SK-N-SH (cell line): ENCODE measurements around the gene STRN3. TPM values are rescaled to one million over a fixed set of nuclear protein-coding genes. Genes with fewer than 3 reads are reported as not detected.

Experiments
- CTCF ChIA-PET: fragments of 300-600, 350-600 bp; formaldehyde crosslinking; extraction: SDS; loops from one replicate; lab custom pipeline; 2021; lab: Yijun Ruan, JAX
- POLR2A ChIA-PET: fragments of 350-600 bp; sonication (Branson Sonifier 250); formaldehyde crosslinking; extraction: SDS; loops from one replicate; lab custom pipeline; 2020; ENCODE audit warnings: antibody characterized with exemption, inconsistent platforms; lab: Yijun Ruan, JAX
- DNase-seq: peaks from one replicate; pipeline ENCODE4 v3.0.0; 2012
- H2AFZ ChIP-seq: fragments of 200-600 bp; sonication (generic); 2 replicates; pipeline ENCODE4 v1.8.1; 2016; ENCODE audit warnings: antibody characterized with exemption, mild to moderate bottlenecking, low read depth
- H3F3A ChIP-seq: fragments of 200-600 bp; sonication (generic); replicated peaks from 2 replicates; pipeline ENCODE3; 2016; ENCODE audit warnings: antibody characterized with exemption, mild to moderate bottlenecking; ENCODE audit not compliant: insufficient read depth
- H3K27ac ChIP-seq, 2 experiments: fragments of 200-500 bp in 1 of 2; fragments of 200-600 bp in 1 of 2; sonication (Bioruptor generic) in 1 of 2; sonication (generic), shearing (Covaris generic) in 1 of 2; 2 replicates each; pipeline versions ENCODE4 v1.5.1 to v1.6.1; 2014 to 2016; ENCODE audit warnings: low read depth in 2 of 2, inconsistent platforms in 1 of 2, low read length in 1 of 2, mild to moderate bottlenecking in 1 of 2, mixed read lengths in 1 of 2
- H3K27me3 ChIP-seq: fragments of 200-600 bp; sonication (generic), shearing (Covaris generic); 2 replicates; pipeline ENCODE4 v1.6.1; 2016; ENCODE audit warnings: mixed run types; ENCODE audit not compliant: insufficient read depth
- H3K36me3 ChIP-seq, 2 experiments: fragments of 200-500 bp in 1 of 2; fragments of 200-600 bp in 1 of 2; sonication (Bioruptor generic) in 1 of 2; sonication (generic) in 1 of 2; replicated peaks in 1 of 2; 2 replicates each; pipeline versions ENCODE3 to v1.5.1; 2014 to 2016; ENCODE audit warnings: low read length in 1 of 2, mild to moderate bottlenecking in 1 of 2; ENCODE audit not compliant: insufficient read depth in 2 of 2, control insufficient read depth in 1 of 2
- H3K4me1 ChIP-seq, 2 experiments: fragments of 200-500 bp in 1 of 2; fragments of 200-600 bp in 1 of 2; sonication (Bioruptor generic) in 1 of 2; sonication (generic), shearing (Covaris generic) in 1 of 2; 2 replicates each; pipeline versions ENCODE4 v1.5.1 to v1.6.1; 2014 to 2016; ENCODE audit warnings: low read depth in 1 of 2, low read length in 1 of 2, mixed run types in 1 of 2; ENCODE audit not compliant: insufficient read depth in 2 of 2, control insufficient read depth in 1 of 2
- H3K4me2 ChIP-seq: fragments of 200-600 bp; sonication (generic), shearing (Covaris generic); 2 replicates; pipeline ENCODE4 v1.6.1; 2017; ENCODE audit warnings: mixed run types
- H3K4me3 ChIP-seq, 2 experiments: fragments of 200-500 bp in 1 of 2; fragments of 200-600 bp in 1 of 2; sonication (Bioruptor generic) in 1 of 2; sonication (generic), shearing (Covaris generic) in 1 of 2; 2 replicates each; pipeline versions ENCODE4 v1.5.1 to v1.8.1; 2014 to 2016; ENCODE audit warnings: low read depth in 2 of 2, inconsistent platforms in 1 of 2, low read length in 1 of 2, mild to moderate bottlenecking in 1 of 2, mixed read lengths in 1 of 2, moderate library complexity in 1 of 2
- H3K79me2 ChIP-seq: fragments of 200-600 bp; sonication (generic); 2 replicates; pipeline ENCODE4 v1.8.1; 2017; ENCODE audit warnings: mild to moderate bottlenecking; ENCODE audit not compliant: insufficient read depth
- H3K9ac ChIP-seq: fragments of 200-600 bp; sonication (generic); 2 replicates; pipeline ENCODE4 v1.6.1; 2017; ENCODE audit warnings: mixed run types
- H3K9me2 ChIP-seq: fragments of 200-600 bp; sonication (generic); 2 replicates; pipeline ENCODE4 v1.6.1; 2017; ENCODE audit warnings: mixed run types
- H3K9me3 ChIP-seq: fragments of 200-600 bp; sonication (generic); 2 replicates; pipeline ENCODE4 v1.6.1; 2017; ENCODE audit warnings: mixed run types, mild to moderate bottlenecking, moderate library complexity
- H4K20me1 ChIP-seq: fragments of 200-600 bp; sonication (generic); 2 replicates; pipeline ENCODE4 v1.6.1; 2017; ENCODE audit warnings: mild to moderate bottlenecking, mixed run types; ENCODE audit not compliant: insufficient read depth
- EZH2phosphoT487 ChIP-seq: fragments of 200-600 bp; sonication (generic); IDR thresholded peaks from 2 replicates; pipeline ENCODE4 v1.6.1; 2017; ENCODE audit warnings: low read depth, mixed run types, mild to moderate bottlenecking, antibody characterized with exemption, moderate library complexity, borderline replicate concordance
- FOSL2 ChIP-seq: IDR thresholded peaks from 2 replicates; pipeline ENCODE4 v1.4.0; 2012; ENCODE audit warnings: low read depth, mild to moderate bottlenecking, moderate library complexity, borderline replicate concordance
- FOXJ3 ChIP-seq: sonication (generic); formaldehyde crosslinking; IDR thresholded peaks from 2 replicates; pipeline ENCODE4 v1.5.1; 2020; ENCODE audit warnings: mild to moderate bottlenecking, missing genetic modification reagents
- FOXM1 ChIP-seq: IDR thresholded peaks from 2 replicates; pipeline ENCODE4 v1.4.0; 2012; ENCODE audit warnings: low read depth, mild to moderate bottlenecking
- GABPA ChIP-seq: IDR thresholded peaks from 2 replicates; pipeline ENCODE4 v1.4.0; 2012; ENCODE audit warnings: low read depth, mild to moderate bottlenecking
- GATA2 ChIP-seq: sonication (generic); formaldehyde crosslinking; IDR thresholded peaks from 2 replicates; pipeline ENCODE4 v1.5.0; 2020; ENCODE audit warnings: mild to moderate bottlenecking, missing genetic modification reagents
- NFIC ChIP-seq: IDR thresholded peaks from 2 replicates; pipeline ENCODE4 v1.4.0; 2012; ENCODE audit warnings: borderline replicate concordance
- POLR2AphosphoS5 ChIP-seq: IDR thresholded peaks from 2 replicates; pipeline ENCODE4 v1.6.1; 2012; ENCODE audit warnings: low read depth, low read length
- RAD21 ChIP-seq: IDR thresholded peaks from 2 replicates; pipeline ENCODE4 v1.6.1; 2012; ENCODE audit warnings: mild to moderate bottlenecking, low read length
- RCOR1 ChIP-seq: fragments of 150-350 bp; IDR thresholded peaks from 2 replicates; pipeline ENCODE4 v1.6.1; 2017; ENCODE audit warnings: antibody characterized with exemption, low read length
- RFX5 ChIP-seq: IDR thresholded peaks from 2 replicates; pipeline ENCODE4 v1.6.1; 2012; ENCODE audit warnings: mild to moderate bottlenecking, improper control_type of control experiment, low read length
- RXRA ChIP-seq: IDR thresholded peaks from 2 replicates; pipeline ENCODE4 v1.4.0; 2012; ENCODE audit warnings: low read depth, mild to moderate bottlenecking, borderline replicate concordance
- SIN3A ChIP-seq: IDR thresholded peaks from 2 replicates; pipeline ENCODE4 v1.6.1; 2012; ENCODE audit warnings: low read depth, mild to moderate bottlenecking, low read length, moderate library complexity, borderline replicate concordance
- USF2 ChIP-seq: fragments of 150-350 bp; IDR thresholded peaks from 2 replicates; pipeline ENCODE4 v1.6.1; 2017; ENCODE audit warnings: antibody characterized with exemption, low read length, low read depth, borderline replicate concordance
- WGBS: methylation state at CpG from one replicate; pipeline ENCODE4 v1.1.6; 2017; ENCODE audit warnings: low lambda C conversion rate; 5-methylcytosine and 5-hydroxymethylcytosine counted together
- polyA plus RNA-seq, 3 experiments: library from polyadenylated mRNA; depleted of rRNA; stranded (reverse); fragments of >200 nt; gene quantifications; 2 replicates each; pipeline ENCODE4 v1.2.3, GENCODE V29; 2012
- TF ChIP-seq, protein P1 (sequence below): IDR thresholded peaks from 2 replicates; pipeline ENCODE4 v1.4.0; 2012; ENCODE audit warnings: low read depth, borderline replicate concordance
- TF ChIP-seq, protein P2 (sequence below): IDR thresholded peaks from 2 replicates; pipeline ENCODE4 v1.6.1; 2012; ENCODE audit warnings: mild to moderate bottlenecking, low read depth, low read length, moderate library complexity
- TF ChIP-seq, protein P3 (sequence below): IDR thresholded peaks from 2 replicates; pipeline ENCODE4 v1.4.0; 2012; ENCODE audit warnings: low read depth, borderline replicate concordance

The STRN3 gene
- polyA plus RNA-seq, 1 of the 3 experiments (the other 2 are of a cell fraction) = 7.2 TPM

DNA sequence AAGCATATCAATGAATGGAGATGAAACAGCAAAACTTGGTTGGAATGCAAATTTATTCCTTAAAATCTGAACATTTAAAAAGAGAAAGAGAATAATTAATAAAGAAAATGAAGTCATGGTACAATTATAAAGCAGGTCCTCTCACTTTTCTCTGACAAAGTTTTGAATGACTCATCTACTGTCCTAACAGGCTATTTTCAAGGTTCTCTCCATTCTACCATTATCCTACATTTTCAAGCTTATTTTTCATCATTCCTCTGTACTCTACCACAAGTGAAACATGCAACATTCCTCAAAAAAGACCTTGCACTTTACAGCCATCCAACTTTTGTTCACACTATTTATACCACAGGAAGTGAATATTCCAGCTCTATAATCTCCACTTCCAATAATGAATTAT, 37.7 kb downstream of the STRN3 start:
- Histone ChIP-seq H2AFZ (no peak overlapping the region), H3K4me1 (peaks cover 0 to 6% of the 10 kb centered on the region in 2 experiments; a peak in 1 of 4 replicates), H3K27ac (peak overlapping the region; percentile 8 to 47; a peak in 2 of 4 replicates), H3K79me2 (peaks cover 99% of the 10 kb centered on the region), H3K9me3 (no peaks in the 10 kb centered on the region), H3K36me3 (no peaks in the 10 kb centered on the region), H3K27me3 (no peaks in the 10 kb centered on the region), H3F3A (peaks cover 17% of the 10 kb centered on the region), H3K9me2 (no peaks in the 10 kb centered on the region), H4K20me1 (peaks cover 83% of the 10 kb centered on the region), H3K9ac (no peak overlapping the region), H3K4me3 (no peak overlapping the region), H3K4me2 (no peak overlapping the region; the same call in 1 of the 2 replicates)
- no peak for DNase-seq
- ChIA-PET CTCF (interaction anchor here (1.9 kb wide), 1 partner anchor 9 kb away, joined by 5 read pairs; no protein-coding TSS in a partner anchor), POLR2A (no interaction called here)
- peak; percentile 15; the same call in 1 of the 2 replicates for TF ChIP-seq FOSL2
- TF ChIP-seq, protein P1, sequence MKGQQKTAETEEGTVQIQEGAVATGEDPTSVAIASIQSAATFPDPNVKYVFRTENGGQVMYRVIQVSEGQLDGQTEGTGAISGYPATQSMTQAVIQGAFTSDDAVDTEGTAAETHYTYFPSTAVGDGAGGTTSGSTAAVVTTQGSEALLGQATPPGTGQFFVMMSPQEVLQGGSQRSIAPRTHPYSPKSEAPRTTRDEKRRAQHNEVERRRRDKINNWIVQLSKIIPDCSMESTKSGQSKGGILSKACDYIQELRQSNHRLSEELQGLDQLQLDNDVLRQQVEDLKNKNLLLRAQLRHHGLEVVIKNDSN = no peak

DNA sequence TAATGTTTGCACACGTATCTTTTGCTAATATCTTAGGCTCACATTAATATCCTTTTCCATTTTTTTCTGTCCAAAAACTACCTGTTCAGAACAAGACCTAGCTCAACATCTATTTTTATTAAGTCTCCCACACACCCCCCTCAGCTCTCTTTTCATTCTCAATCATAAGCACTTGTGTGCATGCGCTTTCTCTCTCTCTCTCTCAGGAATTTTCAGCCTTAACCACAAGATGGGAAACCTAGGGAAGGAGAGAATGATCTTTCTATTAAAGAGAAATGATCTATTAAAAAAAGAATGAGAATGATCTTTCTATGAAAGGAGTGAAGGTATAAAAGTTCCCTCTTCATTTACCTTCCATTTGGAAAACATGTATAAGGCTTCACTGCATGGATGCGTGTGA, 40.4 kb downstream of the STRN3 start:
- Histone ChIP-seq H3K9me3 (no peaks in the 10 kb centered on the region), H2AFZ (no peak overlapping the region), H3K36me3 (peaks cover 0 to 8% of the 10 kb centered on the region in 2 experiments), H3K4me2 (no peak overlapping the region), H3K4me3 (no peak overlapping the region), H3K27ac (no peak overlapping the region), H3K27me3 (no peaks in the 10 kb centered on the region), H3F3A (peaks cover 24% of the 10 kb centered on the region), H3K79me2 (peaks cover 99% of the 10 kb centered on the region), H4K20me1 (peaks cover 85% of the 10 kb centered on the region), H3K4me1 (peaks cover 0 to 6% of the 10 kb centered on the region in 2 experiments; a peak in 1 of 4 replicates), H3K9ac (no peak overlapping the region), H3K9me2 (no peaks in the 10 kb centered on the region)
- ChIA-PET CTCF (no interaction called here), POLR2A (no interaction called here)
- no peak for DNase-seq
- TF ChIP-seq, protein P2, sequence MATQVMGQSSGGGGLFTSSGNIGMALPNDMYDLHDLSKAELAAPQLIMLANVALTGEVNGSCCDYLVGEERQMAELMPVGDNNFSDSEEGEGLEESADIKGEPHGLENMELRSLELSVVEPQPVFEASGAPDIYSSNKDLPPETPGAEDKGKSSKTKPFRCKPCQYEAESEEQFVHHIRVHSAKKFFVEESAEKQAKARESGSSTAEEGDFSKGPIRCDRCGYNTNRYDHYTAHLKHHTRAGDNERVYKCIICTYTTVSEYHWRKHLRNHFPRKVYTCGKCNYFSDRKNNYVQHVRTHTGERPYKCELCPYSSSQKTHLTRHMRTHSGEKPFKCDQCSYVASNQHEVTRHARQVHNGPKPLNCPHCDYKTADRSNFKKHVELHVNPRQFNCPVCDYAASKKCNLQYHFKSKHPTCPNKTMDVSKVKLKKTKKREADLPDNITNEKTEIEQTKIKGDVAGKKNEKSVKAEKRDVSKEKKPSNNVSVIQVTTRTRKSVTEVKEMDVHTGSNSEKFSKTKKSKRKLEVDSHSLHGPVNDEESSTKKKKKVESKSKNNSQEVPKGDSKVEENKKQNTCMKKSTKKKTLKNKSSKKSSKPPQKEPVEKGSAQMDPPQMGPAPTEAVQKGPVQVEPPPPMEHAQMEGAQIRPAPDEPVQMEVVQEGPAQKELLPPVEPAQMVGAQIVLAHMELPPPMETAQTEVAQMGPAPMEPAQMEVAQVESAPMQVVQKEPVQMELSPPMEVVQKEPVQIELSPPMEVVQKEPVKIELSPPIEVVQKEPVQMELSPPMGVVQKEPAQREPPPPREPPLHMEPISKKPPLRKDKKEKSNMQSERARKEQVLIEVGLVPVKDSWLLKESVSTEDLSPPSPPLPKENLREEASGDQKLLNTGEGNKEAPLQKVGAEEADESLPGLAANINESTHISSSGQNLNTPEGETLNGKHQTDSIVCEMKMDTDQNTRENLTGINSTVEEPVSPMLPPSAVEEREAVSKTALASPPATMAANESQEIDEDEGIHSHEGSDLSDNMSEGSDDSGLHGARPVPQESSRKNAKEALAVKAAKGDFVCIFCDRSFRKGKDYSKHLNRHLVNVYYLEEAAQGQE = no peak
- TF ChIP-seq FOXM1 (no peak), USF2 (no peak), RCOR1 (no peak), FOXJ3 (CRISPR knock-in tag) (no peak), RFX5 (no peak), GABPA (no peak), FOSL2 (no peak), RXRA (no peak), SIN3A (no peak), POLR2AphosphoS5 (no peak), RAD21 (no peak), GATA2 (CRISPR knock-in tag) (no peak), EZH2phosphoT487 (no peak), NFIC (no peak)
- TF ChIP-seq, protein P3, sequence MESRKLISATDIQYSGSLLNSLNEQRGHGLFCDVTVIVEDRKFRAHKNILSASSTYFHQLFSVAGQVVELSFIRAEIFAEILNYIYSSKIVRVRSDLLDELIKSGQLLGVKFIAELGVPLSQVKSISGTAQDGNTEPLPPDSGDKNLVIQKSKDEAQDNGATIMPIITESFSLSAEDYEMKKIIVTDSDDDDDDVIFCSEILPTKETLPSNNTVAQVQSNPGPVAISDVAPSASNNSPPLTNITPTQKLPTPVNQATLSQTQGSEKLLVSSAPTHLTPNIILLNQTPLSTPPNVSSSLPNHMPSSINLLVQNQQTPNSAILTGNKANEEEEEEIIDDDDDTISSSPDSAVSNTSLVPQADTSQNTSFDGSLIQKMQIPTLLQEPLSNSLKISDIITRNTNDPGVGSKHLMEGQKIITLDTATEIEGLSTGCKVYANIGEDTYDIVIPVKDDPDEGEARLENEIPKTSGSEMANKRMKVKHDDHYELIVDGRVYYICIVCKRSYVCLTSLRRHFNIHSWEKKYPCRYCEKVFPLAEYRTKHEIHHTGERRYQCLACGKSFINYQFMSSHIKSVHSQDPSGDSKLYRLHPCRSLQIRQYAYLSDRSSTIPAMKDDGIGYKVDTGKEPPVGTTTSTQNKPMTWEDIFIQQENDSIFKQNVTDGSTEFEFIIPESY = no peak
- 93% methylated on average over 3 of the region's 3 CpGs for WGBS
